ENCODE measurements around the gene FRRS1. TPM values are rescaled to one million over a fixed set of nuclear protein-coding genes. Genes with fewer than 3 reads are reported as not detected.

The FRRS1 gene
- total and polyA plus RNA-seq, 2 of the 4 experiments (the other 2 are of a cell fraction): 3.8 to 23.5 TPM

GRCh38 chr1:99789715-99790114 lies 23.3 kb upstream of the FRRS1 start:
- H3K36me3 ChIP-seq (ENCODE audit: control insufficient read depth, insufficient read depth, low read length): no peaks in the 10 kb centered on the region
- WGBS, 2 experiments (ENCODE audit: extremely low coverage in 2 of 2, insufficient read length in 1 of 2): no CpG with 5 or more reads among the region's 2 CpGs
- intact Hi-C loops (cut with micrococcal nuclease): no loop called here
- POLR2A ChIA-PET (ENCODE audit: unreplicated experiment): no interaction called here
- no peak overlapping the region for H3K23ac ChIP-seq (ENCODE audit: low read depth, low read length)
- no peak overlapping the region for H3K4me2 ChIP-seq (ENCODE audit: low read depth, low read length)
- H3K9me3 ChIP-seq (ENCODE audit: control insufficient read depth, insufficient read depth, low read length): no peaks in the 10 kb centered on the region
- in situ Hi-C loops (cut with MboI; ENCODE audit: low sequenced_read_pairs): no loop called here
- H3K9ac ChIP-seq (ENCODE audit: low read depth, low read length): no peak overlapping the region
- no peak overlapping the region for H3K18ac ChIP-seq (ENCODE audit: low read depth, low read length)
- H2AK5ac ChIP-seq (ENCODE audit: low read depth, low read length): no peak overlapping the region
- no peaks in the 10 kb centered on the region for H3K4me1 ChIP-seq (ENCODE audit: control insufficient read depth, insufficient read depth, low read length)
- H3K27me3 ChIP-seq (ENCODE audit: control insufficient read depth, insufficient read depth, low read length): no peaks in the 10 kb centered on the region; the same call in 1 of the 2 replicates
- no peak overlapping the region for H2AFZ ChIP-seq (replicated peaks; ENCODE audit: low read length, poor library complexity)
- DNase-seq (no peak), ATAC-seq (ENCODE audit: low read depth) (no peak)
- no peak overlapping the region for H2BK5ac ChIP-seq (ENCODE audit: low read depth, low read length, poor library complexity, severe bottlenecking)
- no peaks in the 10 kb centered on the region for H3K79me1 ChIP-seq (ENCODE audit: low read depth in 1 of 2, low read length in 2 of 2)
- no peak overlapping the region for H4K8ac ChIP-seq (ENCODE audit: low read depth in 2 of 2, low read length in 2 of 2)
- H4K5ac ChIP-seq (ENCODE audit: low read depth, low read length): no peak overlapping the region
- dilution Hi-C loops (cut with HindIII; ENCODE audit: low sequenced_read_pairs, unreplicated experiment): no loop called here
- no peaks in the 10 kb centered on the region for H4K20me1 ChIP-seq (ENCODE audit: insufficient read depth, low read length)
- no peak overlapping the region for H2AK9ac ChIP-seq (replicated peaks; ENCODE audit: low read depth, low read length, poor library complexity)
- H4K91ac ChIP-seq (ENCODE audit: insufficient read depth, low read depth, low read length): no peak overlapping the region
- no peak overlapping the region for H3K4ac ChIP-seq (ENCODE audit: low read depth, low read length)
- H3K56ac ChIP-seq (ENCODE audit: extremely low read depth, insufficient read depth, low read length): no peak overlapping the region
- H3K14ac ChIP-seq (replicated peaks; ENCODE audit: low read depth, low read length): no peak overlapping the region
- H3K9me1 ChIP-seq (ENCODE audit: insufficient read depth, low read length): no peaks in the 10 kb centered on the region
- no peak overlapping the region for H3K4me3 ChIP-seq (ENCODE audit: insufficient read depth, low read depth, low read length)
- CTCF ChIA-PET: no interaction called here
- no peak overlapping the region for H2BK20ac ChIP-seq (ENCODE audit: low read depth, low read length)
- no peak overlapping the region for H2BK15ac ChIP-seq (ENCODE audit: low read depth, low read length)
- no TSS peak for BruUV-seq (replicated peaks)
- TF ChIP-seq RCOR1 (IDR thresholded peaks at IDR 0.05; ENCODE audit: insufficient replicate concordance, low read length) (no peak), USF2 (IDR thresholded peaks at IDR 0.05; ENCODE audit: low read depth, low read length) (no peak), MAFK (IDR thresholded peaks at IDR 0.05; ENCODE audit: low read depth, low read length) (no peak), RAD21 (IDR thresholded peaks at IDR 0.05; ENCODE audit: low read length) (no peak), SMC3 (IDR thresholded peaks at IDR 0.05; ENCODE audit: low read depth, low read length) (no peak), CEBPB (IDR thresholded peaks at IDR 0.05; ENCODE audit: low read depth, low read length) (no peak), RFX5 (IDR thresholded peaks at IDR 0.05; ENCODE audit: low read depth, low read length) (no peak), BHLHE40 (IDR thresholded peaks at IDR 0.05; ENCODE audit: low read depth, low read length) (no peak), CHD1 (IDR thresholded peaks at IDR 0.05; ENCODE audit: low read depth, low read length) (no peak), POLR2A (IDR thresholded peaks at IDR 0.05; ENCODE audit: low read depth, low read length) (no peak)
- no peak overlapping the region for H2BK120ac ChIP-seq (ENCODE audit: low read depth, low read length)
- no peak overlapping the region for H3K27ac ChIP-seq (ENCODE audit: insufficient read depth, low read length)

Measured in IMR-90 (cell line).